Fibroblast of upper back skin (primary cell): ENCODE results near the gene DUSP22.
A peak's percentile ranks its signal among the peaks of the same experiment; 100 is the strongest.

Source experiments
- DNase-seq: peaks from one replicate; pipeline ENCODE4 v3.0.0-alpha.2; 2013

Gene DUSP22

GRCh38 chr6:341914-342831, 49.9 kb downstream of the DUSP22 start:
- DNase-seq = no peak

- no peak for DNase-seq
These were observed 50.5 kb downstream of the DUSP22 start for GRCh38 chr6:342832-343179.

GRCh38 chr6:343226-343935, 51.1 kb downstream of the DUSP22 start:
- no peak for DNase-seq

- peak; percentile 82 for DNase-seq
These were observed 51.9 kb downstream of the DUSP22 start for GRCh38 chr6:343960-344815.

GRCh38 chr6:344816-345340, 52.6 kb downstream of the DUSP22 start:
- DNase-seq = peak; percentile 91

- no peak for DNase-seq
These were observed 53.6 kb downstream of the DUSP22 start for GRCh38 chr6:345747-346385.

GRCh38 chr6:346386-347030, 54.2 kb downstream of the DUSP22 start:
- peak; percentile 80 for DNase-seq

GRCh38 chr6:347232-347631, 54.9 kb downstream of the DUSP22 start:
- no peak for DNase-seq

- no peak for DNase-seq
These were observed 55.9 kb downstream of the DUSP22 start for GRCh38 chr6:347951-348859.

GRCh38 chr6:348860-349396, 56.6 kb downstream of the DUSP22 start:
- no peak for DNase-seq

- DNase-seq = no peak
These were observed 57.2 kb downstream of the DUSP22 start for GRCh38 chr6:349491-349921.

GRCh38 chr6:350371-350770, 58.1 kb downstream of the DUSP22 start:
- DNase-seq = no peak

GRCh38 chr6:351011-351866, 59.0 kb downstream of the DUSP22 start:
- DNase-seq = no peak

- no peak for DNase-seq
These were observed 59.6 kb downstream of the DUSP22 start for GRCh38 chr6:351867-352289.

- DNase-seq = no peak
These were observed 60.2 kb downstream of the DUSP22 start for GRCh38 chr6:352474-352873.

- no peak for DNase-seq
These were observed 60.7 kb downstream of the DUSP22 start for GRCh38 chr6:352896-353470.

- no peak for DNase-seq
These were observed 61.6 kb downstream of the DUSP22 start for GRCh38 chr6:353642-354614.
